Measurements from ENCODE around the gene RHOT2. TPM values are rescaled to one million over a fixed set of nuclear protein-coding genes. Genes with fewer than 3 reads are reported as not detected.

Gene RHOT2
- total RNA-seq, 2 experiments from 2014 or later, result 110 TPM

DNA sequence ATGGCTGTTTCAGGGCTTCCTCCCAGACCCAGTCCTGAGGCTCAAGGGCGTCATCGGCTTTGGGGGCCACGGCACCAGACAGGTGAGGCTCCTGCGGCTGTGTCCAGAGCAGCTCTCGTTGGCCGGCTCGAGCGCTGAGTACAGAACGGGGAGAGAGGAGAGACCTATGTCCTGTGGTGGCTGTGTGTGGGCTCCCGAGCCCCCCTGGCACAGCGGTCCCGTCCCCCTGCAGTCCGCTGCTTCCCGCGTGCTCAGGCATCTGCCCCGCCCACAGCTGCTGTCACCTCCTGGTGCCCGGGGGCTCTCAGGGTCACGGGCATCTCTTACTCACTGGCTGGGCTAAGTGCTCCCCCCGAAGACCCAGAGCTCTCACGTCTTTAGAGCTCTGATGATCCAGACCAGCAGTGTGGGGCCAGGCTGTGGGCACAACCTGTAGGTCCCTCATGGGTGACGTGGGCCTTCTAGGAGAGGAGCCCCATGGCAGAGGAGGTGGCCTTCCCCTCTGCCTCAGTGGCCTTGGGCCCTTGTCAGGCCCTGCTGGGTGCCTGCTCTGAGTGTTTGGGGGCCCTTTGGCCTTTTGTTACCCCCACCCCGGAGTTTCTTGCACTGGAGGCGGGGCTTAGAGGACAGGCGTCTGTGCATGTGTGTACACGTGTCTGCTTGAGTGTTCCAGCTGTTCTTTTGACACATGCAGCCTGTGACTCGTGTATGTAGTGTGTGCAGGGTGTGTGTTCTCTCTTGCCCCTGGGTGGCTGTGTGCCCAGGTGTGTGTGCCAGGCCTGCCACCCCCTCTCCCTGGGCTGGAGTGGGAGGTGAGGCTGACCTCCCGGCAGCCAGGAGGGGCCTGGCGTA lies 15.3 kb upstream of the RHOT2 start:
- Mint-ChIP-seq H3K36me3 (ENCODE audit: low read depth) (no peaks in the 10 kb centered on the region), H3K4me1 (ENCODE audit: low read depth) (peaks cover 8% of the 10 kb centered on the region)

DNA sequence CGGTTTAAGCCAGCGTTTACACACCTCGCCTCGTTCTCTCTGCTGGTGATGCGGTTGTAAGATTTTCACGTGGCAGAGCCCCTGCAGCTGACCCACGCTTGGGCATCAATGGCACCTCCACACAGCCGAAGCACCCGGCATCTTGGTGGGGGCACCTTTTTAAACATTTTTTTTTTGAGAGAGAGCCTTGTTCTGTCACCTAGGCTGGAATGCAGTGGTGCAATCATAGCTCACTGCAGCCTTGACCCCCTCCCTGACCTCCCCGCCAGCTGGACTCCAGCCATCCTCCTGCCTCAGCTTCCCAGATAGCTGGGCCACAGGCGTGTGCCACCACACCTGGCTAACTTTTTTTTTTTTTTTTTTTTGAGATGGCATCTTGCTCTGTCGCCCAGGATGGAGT lies 13.9 kb upstream of the RHOT2 start:
- ChIA-PET CTCF (interaction anchor here (0.6 kb wide), 1 partner anchor 693 kb away, joined by 3 read pairs; no protein-coding TSS in a partner anchor), POLR2A (no interaction called here)
- intact Hi-C loops (cut with micrococcal nuclease), result no loop called here
- Mint-ChIP-seq H3K4me3 (no peak overlapping the region), H3K36me3 (ENCODE audit: low read depth) (no peaks in the 10 kb centered on the region), H3K27ac (no peak overlapping the region), H3K27me3 (no peaks in the 10 kb centered on the region), H3K4me1 (ENCODE audit: low read depth) (peaks cover 4% of the 10 kb centered on the region), H3K9me3 (no peaks in the 10 kb centered on the region)
- ATAC-seq, result no peak
- TF ChIP-seq, protein P1, sequence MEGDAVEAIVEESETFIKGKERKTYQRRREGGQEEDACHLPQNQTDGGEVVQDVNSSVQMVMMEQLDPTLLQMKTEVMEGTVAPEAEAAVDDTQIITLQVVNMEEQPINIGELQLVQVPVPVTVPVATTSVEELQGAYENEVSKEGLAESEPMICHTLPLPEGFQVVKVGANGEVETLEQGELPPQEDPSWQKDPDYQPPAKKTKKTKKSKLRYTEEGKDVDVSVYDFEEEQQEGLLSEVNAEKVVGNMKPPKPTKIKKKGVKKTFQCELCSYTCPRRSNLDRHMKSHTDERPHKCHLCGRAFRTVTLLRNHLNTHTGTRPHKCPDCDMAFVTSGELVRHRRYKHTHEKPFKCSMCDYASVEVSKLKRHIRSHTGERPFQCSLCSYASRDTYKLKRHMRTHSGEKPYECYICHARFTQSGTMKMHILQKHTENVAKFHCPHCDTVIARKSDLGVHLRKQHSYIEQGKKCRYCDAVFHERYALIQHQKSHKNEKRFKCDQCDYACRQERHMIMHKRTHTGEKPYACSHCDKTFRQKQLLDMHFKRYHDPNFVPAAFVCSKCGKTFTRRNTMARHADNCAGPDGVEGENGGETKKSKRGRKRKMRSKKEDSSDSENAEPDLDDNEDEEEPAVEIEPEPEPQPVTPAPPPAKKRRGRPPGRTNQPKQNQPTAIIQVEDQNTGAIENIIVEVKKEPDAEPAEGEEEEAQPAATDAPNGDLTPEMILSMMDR (IDR thresholded peaks at IDR 0.05), result no peak
- DNase-seq, result no peak

More for the DNA sequence above, 15.3 kb upstream of the RHOT2 start:
- TF ChIP-seq, protein P1 (IDR thresholded peaks at IDR 0.05), result no peak
- Mint-ChIP-seq H3K27ac (no peak overlapping the region), H3K27me3 (no peaks in the 10 kb centered on the region), H3K4me3 (no peak overlapping the region), H3K9me3 (no peaks in the 10 kb centered on the region)
- POLR2A ChIA-PET, result interaction anchor here (3.5 kb wide), 1 partner anchor 16 kb away, joined by 11 read pairs; the partner anchor contains the start of gene RHOT2
- DNase-seq (no peak), ATAC-seq (no peak)
- intact Hi-C loops (cut with micrococcal nuclease), result no loop called here
- CTCF ChIA-PET, result interaction anchor here (0.9 kb wide), 1 partner anchor 15 kb away, joined by 3 read pairs; the partner anchor contains the start of gene RHOT2

DNA sequence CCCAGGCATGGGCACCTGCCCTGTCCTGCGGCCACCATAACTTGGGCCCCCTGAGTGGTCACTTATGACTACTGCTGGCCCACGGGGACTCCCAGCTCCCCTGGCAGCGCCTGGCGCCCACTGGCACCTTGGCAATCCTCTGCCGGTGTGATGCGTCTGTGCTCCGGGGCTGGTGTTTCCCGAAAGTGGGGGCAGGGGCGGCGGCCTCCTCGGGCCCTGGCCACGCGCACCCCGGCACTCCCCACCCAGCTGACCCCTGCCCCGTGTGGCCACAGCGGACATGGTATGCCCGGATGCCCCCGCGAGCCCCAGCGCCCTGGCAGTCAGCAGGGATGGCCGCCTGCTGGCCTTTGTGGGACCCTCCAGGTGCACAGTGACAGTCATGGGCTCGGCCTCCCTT lies 10.4 kb upstream of the RHOT2 start:
- Mint-ChIP-seq H3K4me1 (ENCODE audit: low read depth) (peaks cover 7% of the 10 kb centered on the region), H3K36me3 (ENCODE audit: low read depth) (peaks cover 4% of the 10 kb centered on the region), H3K27me3 (no peaks in the 10 kb centered on the region), H3K9me3 (no peaks in the 10 kb centered on the region), H3K4me3 (no peak overlapping the region), H3K27ac (no peak overlapping the region)
- no peak for ATAC-seq
- intact Hi-C loops (cut with micrococcal nuclease), result no loop called here
- TF ChIP-seq, protein P1 (IDR thresholded peaks at IDR 0.05), result no peak
- no peak for DNase-seq
- CTCF ChIA-PET, result no interaction called here
- POLR2A ChIA-PET, result interaction anchor here (0.6 kb wide), 1 partner anchor 9 kb away, joined by 3 read pairs; no protein-coding TSS in a partner anchor

DNA sequence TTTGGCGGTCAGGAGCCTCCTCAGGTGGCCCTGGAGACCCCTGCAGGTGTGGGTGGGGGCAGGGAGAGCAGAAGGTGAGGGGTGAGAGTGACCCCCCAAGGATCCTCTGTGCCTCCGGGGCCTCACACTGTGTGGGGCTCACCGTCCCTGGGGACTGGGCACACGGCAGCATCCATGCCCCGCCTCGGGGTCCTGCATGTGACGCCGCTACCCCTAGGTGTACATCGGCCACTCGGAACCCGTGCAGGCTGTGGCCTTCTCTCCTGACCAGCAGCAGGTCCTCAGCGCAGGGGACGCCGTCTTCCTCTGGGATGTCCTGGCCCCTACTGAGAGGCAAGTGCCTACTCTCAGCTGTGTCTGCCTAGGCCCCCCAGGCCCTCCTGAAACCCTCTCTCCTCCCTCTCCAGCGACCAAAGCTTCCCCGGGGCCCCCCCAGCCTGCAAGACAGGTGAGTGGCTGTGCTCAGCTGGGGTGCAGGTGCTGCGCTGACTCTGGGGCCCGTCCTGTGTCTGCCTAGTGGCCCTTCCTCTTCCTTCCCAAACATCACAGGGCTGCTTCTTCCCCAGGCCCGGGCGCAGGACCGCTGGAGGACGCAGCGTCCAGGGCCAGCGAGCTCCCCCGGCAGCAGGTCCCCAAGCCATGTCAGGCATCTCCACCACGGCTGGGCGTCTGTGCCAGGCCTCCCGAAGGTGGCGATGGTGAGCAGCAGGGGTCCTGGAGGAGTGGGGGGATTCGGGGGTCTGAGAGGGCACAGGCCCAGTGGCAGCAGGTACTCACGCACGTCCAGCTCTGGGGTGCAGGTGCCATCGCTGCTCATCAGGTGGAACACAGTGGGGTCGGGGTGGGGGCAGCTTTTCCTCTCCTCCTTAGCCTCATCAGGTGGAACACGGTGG lies 9.0 kb upstream of the RHOT2 start:
- CTCF ChIA-PET, result interaction anchor here (0.6 to 1.3 kb wide), 3 partner anchors 8 to 11 kb away, joined by 3 to 5 read pairs (median 4); partner anchors contain the start of gene WDR90
- POLR2A ChIA-PET, result interaction anchor here (0.7 to 0.8 kb wide), 2 partner anchors 16 to 22 kb away, joined by 3 to 5 read pairs; partner anchors contain the start of gene METTL26

More for the DNA sequence above, 9.0 kb upstream of the RHOT2 start:
- TF ChIP-seq, protein P1 (IDR thresholded peaks at IDR 0.05), result no peak
- H3K9me3 Mint-ChIP-seq, result no peaks in the 10 kb centered on the region
- ATAC-seq (no peak), DNase-seq (no peak)
- no peak overlapping the region for H3K27ac Mint-ChIP-seq
- no peaks in the 10 kb centered on the region for H3K27me3 Mint-ChIP-seq
- H3K4me3 Mint-ChIP-seq, result no peak overlapping the region
- H3K36me3 Mint-ChIP-seq (ENCODE audit: low read depth), result peaks cover 10% of the 10 kb centered on the region
- intact Hi-C loops (cut with micrococcal nuclease), result no loop called here
- H3K4me1 Mint-ChIP-seq (ENCODE audit: low read depth), result peaks cover 7% of the 10 kb centered on the region

Measured in activated CD8-positive, alpha-beta T cell treated with anti-CD3 and anti-CD28 coated beads for 36 hours (primary cell).